Measurements from ENCODE around the gene BOLA1. TPM values are rescaled to one million over a fixed set of nuclear protein-coding genes. Genes with fewer than 3 reads are reported as not detected.
"Not testable (repeated sequence)": the region's sequence is repeated elsewhere in the genome, so short reads cannot be mapped to it uniquely, and the experiment has no call there.

BOLA1 gene, protein sequence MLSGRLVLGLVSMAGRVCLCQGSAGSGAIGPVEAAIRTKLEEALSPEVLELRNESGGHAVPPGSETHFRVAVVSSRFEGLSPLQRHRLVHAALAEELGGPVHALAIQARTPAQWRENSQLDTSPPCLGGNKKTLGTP
- 1 to 10 TPM; 5.3 to 8.9 (median 6.7) TPM for total RNA-seq (2021; fragmentation: NEBNext Ultra II Directional; extraction: Animal tissue kit (Norgen Biotek cat#: 25700))
- long read RNA-seq, transcript BOLA1-202 (2 exons, 859 nt), result major isoform, 5 of 7 reads
- long read RNA-seq, partial matches to known transcripts, result 1 of 7 reads
- long read RNA-seq, other reads (novel, unspliced or antisense), result 1 of 7 reads

DNA sequence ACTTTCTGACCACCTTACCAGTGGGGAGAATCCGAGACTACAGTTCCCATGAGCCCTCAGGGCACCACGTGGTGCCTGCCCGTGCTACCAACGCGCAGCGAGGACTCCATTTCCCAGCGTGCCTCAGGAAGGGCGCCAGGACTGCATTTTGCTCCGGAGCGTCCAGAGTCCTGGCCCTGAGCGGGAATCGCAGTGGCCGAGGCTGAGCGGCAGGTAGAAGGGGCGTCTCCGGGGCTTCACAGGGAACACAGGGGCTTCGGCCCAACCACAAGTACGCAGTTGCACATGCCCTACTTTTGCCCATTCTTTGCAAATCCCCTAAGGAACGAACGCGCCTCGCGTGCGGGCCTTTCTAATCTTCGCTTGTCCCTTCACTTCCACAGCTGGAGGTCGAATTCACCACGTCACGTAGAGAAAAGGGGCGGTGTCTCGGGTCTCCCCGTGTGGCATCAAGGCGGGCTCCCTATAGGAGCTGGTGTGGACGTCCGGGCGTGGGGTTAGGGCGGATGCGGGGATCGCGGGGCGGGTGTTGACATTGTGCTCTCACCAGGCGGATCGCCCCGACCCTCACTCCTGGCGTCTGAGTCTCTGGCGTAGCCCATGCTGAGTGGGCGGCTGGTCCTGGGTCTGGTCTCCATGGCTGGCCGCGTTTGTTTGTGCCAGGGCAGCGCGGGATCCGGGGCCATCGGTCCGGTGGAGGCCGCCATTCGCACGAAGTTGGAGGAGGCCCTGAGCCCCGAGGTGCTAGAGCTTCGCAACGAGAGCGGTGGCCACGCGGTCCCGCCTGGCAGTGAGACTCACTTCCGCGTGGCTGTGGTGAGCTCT, at the start of gene BOLA1:
Gene BOLA1, plus strand, starts transcription at position 109 of the 825 bp plus-strand sequence. Its CDS starts 492 bp downstream, at position 601.
- peak within 1 kb of the TSS; percentile 88 for H3K4me3 Mint-ChIP-seq
- H3K9me3 Mint-ChIP-seq, result no peaks in the 10 kb centered on the region
- no peaks in the 10 kb centered on the region for H3K36me3 Mint-ChIP-seq (ENCODE audit: low read depth)
- peaks cover 14% of the 10 kb centered on the region for H3K4me1 Mint-ChIP-seq (ENCODE audit: low read depth)
- peak; percentile 84 for DNase-seq
- no peak for TF ChIP-seq CTCF (IDR thresholded peaks at IDR 0.05)
- H3K27me3 Mint-ChIP-seq (ENCODE audit: insufficient read depth), result peaks cover 1% of the 10 kb centered on the region; the same call in 1 of the 2 replicates
- H3K27ac Mint-ChIP-seq, result peak within 1 kb of the TSS; percentile 78

- H3K27me3 Mint-ChIP-seq (ENCODE audit: insufficient read depth), result peaks cover 4% of the 10 kb centered on the region; the same call in 1 of the 2 replicates
- peaks cover 23% of the 10 kb centered on the region for H3K36me3 Mint-ChIP-seq (ENCODE audit: low read depth)
- H3K9me3 Mint-ChIP-seq, result no peaks in the 10 kb centered on the region
- H3K4me3 Mint-ChIP-seq, result peak overlapping the region; percentile 93
- peak overlapping the region; percentile 93 for H3K27ac Mint-ChIP-seq
- peaks cover 49% of the 10 kb centered on the region for H3K4me1 Mint-ChIP-seq (ENCODE audit: low read depth)
- TF ChIP-seq CTCF (IDR thresholded peaks at IDR 0.05), result no peak
- no peak for DNase-seq
These were observed 49.4 kb upstream of the BOLA1 start for GRCh38 chr1:149849947-149850360.

- DNase-seq; H3K9me3 Mint-ChIP-seq; H3K27me3 Mint-ChIP-seq (ENCODE audit: insufficient read depth); H3K4me3 Mint-ChIP-seq; H3K27ac Mint-ChIP-seq: not testable (repeated sequence)
- Mint-ChIP-seq H3K36me3 (ENCODE audit: low read depth) (peaks cover 14% of the 10 kb centered on the region), H3K4me1 (ENCODE audit: low read depth) (peaks cover 40% of the 10 kb centered on the region)
These were observed 48.5 kb upstream of the BOLA1 start for GRCh38 chr1:149850732-149851345.

DNA sequence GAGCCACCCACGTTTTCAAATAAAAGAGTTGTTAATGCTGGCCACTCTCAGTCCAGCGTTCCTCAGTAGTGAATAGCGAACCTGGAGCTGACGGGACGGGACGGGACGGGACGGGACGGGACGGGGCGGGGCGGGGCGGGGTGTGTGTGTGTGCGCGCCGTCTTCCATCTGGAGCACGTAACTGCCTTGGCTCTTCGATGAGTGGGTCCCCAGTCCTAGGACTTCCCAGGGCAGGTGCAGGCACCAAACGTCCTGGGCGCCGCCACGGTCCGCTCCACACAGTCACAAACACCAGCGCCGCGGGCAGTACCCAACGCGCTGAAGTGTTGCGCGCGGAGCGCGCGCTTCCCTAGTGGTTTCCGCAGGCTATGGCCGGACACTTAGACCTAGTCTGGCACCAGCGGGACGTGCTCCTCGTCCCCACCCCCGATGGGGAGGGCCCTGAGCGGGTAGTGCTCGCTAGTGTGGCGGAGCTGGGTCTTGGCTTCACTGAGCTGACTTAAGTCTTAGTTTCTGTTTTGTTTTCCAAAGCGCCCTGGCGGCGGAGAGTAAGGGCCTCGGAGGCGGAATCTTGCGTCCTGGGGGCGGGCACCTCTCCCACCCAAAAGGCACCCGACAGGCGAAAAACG, 47.7 kb upstream of the BOLA1 start:
- H3K4me3 Mint-ChIP-seq; DNase-seq; H3K27me3 Mint-ChIP-seq (ENCODE audit: insufficient read depth); H3K27ac Mint-ChIP-seq; H3K9me3 Mint-ChIP-seq: not testable (repeated sequence)
- peaks cover 11% of the 10 kb centered on the region for H3K36me3 Mint-ChIP-seq (ENCODE audit: low read depth)
- peaks cover 35% of the 10 kb centered on the region for H3K4me1 Mint-ChIP-seq (ENCODE audit: low read depth)

DNA sequence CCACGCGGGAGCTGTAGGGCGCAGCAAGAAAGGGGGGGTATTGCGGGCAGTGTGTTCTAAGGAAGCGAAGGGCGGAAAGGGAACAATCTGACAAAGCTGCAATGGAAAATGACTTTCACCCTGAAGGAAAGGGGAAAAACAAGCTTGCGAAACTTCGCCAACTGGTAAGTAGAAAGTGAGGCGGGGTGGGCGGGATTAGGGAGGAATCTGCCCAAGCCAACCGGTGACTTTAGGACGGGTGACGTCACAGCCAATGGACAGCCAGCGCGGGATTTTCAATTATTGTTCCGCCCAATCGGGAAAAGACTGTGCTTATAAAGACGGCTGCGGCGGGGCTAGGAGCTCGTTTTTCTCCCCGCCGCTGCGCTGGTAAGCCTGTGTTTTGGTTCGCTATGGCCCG, 47.1 kb upstream of the BOLA1 start:
- DNase-seq; H3K27ac Mint-ChIP-seq; H3K4me3 Mint-ChIP-seq; H3K9me3 Mint-ChIP-seq; H3K36me3 Mint-ChIP-seq (ENCODE audit: low read depth); H3K27me3 Mint-ChIP-seq (ENCODE audit: insufficient read depth): not testable (repeated sequence)
- H3K4me1 Mint-ChIP-seq (ENCODE audit: low read depth), result peaks cover 29% of the 10 kb centered on the region

GRCh38 chr1:149860271-149860670, 39.1 kb upstream of the BOLA1 start:
- H3K4me3 Mint-ChIP-seq; H3K27ac Mint-ChIP-seq; H3K4me1 Mint-ChIP-seq (ENCODE audit: low read depth); DNase-seq; H3K27me3 Mint-ChIP-seq (ENCODE audit: insufficient read depth); H3K9me3 Mint-ChIP-seq; H3K36me3 Mint-ChIP-seq (ENCODE audit: low read depth): not testable (repeated sequence)

DNA sequence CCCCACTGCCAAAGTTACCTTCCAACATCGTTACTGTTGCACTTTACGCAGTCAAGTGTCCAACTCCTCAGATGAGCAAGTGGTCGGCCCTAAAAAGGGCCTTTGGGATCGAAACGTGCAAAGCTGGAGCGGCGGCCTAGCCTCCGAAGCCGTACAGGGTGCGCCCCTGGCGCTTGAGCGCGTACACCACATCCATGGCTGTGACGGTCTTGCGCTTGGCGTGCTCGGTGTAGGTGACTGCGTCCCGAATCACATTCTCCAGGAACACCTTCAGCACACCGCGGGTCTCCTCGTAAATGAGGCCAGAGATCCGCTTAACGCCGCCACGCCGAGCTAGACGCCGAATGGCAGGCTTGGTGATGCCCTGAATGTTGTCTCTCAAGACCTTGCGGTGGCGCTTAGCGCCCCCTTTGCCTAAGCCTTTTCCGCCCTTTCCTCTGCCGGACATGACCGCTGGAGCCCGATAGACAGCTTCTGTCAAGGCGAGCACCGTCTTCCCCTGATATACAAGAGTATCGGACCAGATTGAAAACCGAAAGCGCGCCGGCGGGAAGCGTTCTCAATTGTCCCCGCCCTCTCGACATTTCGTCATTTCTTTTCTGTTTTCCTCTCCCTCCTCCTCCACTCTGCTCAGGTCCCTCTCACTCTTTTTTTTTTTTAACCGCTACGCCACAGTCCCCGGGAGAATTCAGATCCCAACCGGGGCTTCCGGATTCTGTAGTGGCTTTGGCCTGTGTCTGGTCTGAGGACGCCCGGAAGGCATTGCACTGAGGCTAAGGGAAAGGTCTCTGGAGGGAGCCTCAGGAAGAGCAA, 38.5 kb upstream of the BOLA1 start:
- H3K9me3 Mint-ChIP-seq; H3K4me1 Mint-ChIP-seq (ENCODE audit: low read depth); DNase-seq; H3K27ac Mint-ChIP-seq; H3K36me3 Mint-ChIP-seq (ENCODE audit: low read depth); H3K4me3 Mint-ChIP-seq; H3K27me3 Mint-ChIP-seq (ENCODE audit: insufficient read depth): not testable (repeated sequence)

GRCh38 chr1:149861497-149862054, 37.8 kb upstream of the BOLA1 start:
- not testable (repeated sequence) for H3K27me3 Mint-ChIP-seq (ENCODE audit: insufficient read depth); H3K9me3 Mint-ChIP-seq; H3K36me3 Mint-ChIP-seq (ENCODE audit: low read depth); DNase-seq; H3K4me3 Mint-ChIP-seq; H3K27ac Mint-ChIP-seq; H3K4me1 Mint-ChIP-seq (ENCODE audit: low read depth)

- H3K36me3 Mint-ChIP-seq (ENCODE audit: low read depth); H3K4me1 Mint-ChIP-seq (ENCODE audit: low read depth); H3K4me3 Mint-ChIP-seq; H3K27me3 Mint-ChIP-seq (ENCODE audit: insufficient read depth); DNase-seq; H3K27ac Mint-ChIP-seq; H3K9me3 Mint-ChIP-seq: not testable (repeated sequence)
These were observed 32.5 kb upstream of the BOLA1 start for GRCh38 chr1:149866887-149867286.

DNA sequence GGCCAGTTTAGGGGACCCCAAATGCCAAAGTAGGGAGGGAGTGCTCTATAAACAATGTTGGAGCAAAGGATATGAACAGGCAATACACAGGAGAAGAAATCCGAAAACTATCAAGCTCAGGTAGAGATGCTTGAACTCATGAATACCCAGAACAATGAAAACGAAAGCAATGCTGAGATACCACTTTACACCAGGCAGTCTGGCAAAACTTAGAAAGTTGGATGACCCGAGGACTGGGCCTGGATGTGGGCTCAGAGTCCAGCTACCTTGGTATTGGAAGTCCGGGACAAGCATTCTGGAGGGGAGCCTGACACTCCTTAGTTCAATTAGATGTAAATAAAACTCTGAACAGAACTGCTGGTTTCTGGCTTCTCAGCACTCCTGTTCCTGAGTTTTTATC, 26.3 kb upstream of the BOLA1 start:
- H3K36me3 Mint-ChIP-seq (ENCODE audit: low read depth); H3K27me3 Mint-ChIP-seq (ENCODE audit: insufficient read depth); DNase-seq; H3K4me3 Mint-ChIP-seq; H3K9me3 Mint-ChIP-seq; H3K27ac Mint-ChIP-seq; H3K4me1 Mint-ChIP-seq (ENCODE audit: low read depth): not testable (repeated sequence)

Data from HFFc6 (cell line).